ENCODE data around the gene PTPN23. TPM values are rescaled to one million over a fixed set of nuclear protein-coding genes. Genes with fewer than 3 reads are reported as not detected.

Gene PTPN23
- total and polyA plus RNA-seq, 12 donors = 9.2 to 23.4 (median 19.6) TPM

GRCh38 chr3:47405820-47406761, 25.3 kb downstream of the PTPN23 start:
- Histone ChIP-seq H3K4me3 (no peak overlapping the region), H3K9me3 (no peaks in the 10 kb centered on the region), H3K4me1 (peaks cover 5 to 22% (median 17%) of the 10 kb centered on the region in 9 donors), H3K27ac (peak overlapping the region; percentile 16 to 64 (median 44)), H3K36me3 (peaks cover 0 to 85% (median 33%) of the 10 kb centered on the region in 9 donors), H3K27me3 (no peaks in the 10 kb centered on the region)
- TF ChIP-seq CTCF (IDR thresholded peaks at IDR 0.05) = no peak
- DNase-seq = no peak
- 92 to 94% methylated on average over 29 to 30 of the region's 31 CpGs for WGBS, 2 donors
- no peak for ATAC-seq
- intact Hi-C loops (cut with DNase I) = no loop called here

GRCh38 chr3:47406762-47407149, 25.9 kb downstream of the PTPN23 start:
- H3K4me3 ChIP-seq = no peak overlapping the region
- H3K4me1 ChIP-seq = peaks cover 5 to 22% (median 17%) of the 10 kb centered on the region in 9 donors
- H3K36me3 ChIP-seq = peaks cover 0 to 85% (median 39%) of the 10 kb centered on the region in 9 donors
- 80 to 86% methylated on average over 9 of the region's 9 CpGs for WGBS, 2 donors
- ATAC-seq (no peak), DNase-seq (no peak)
- H3K27ac ChIP-seq = no peak overlapping the region
- H3K9me3 ChIP-seq = no peaks in the 10 kb centered on the region
- TF ChIP-seq CTCF (IDR thresholded peaks at IDR 0.05) = peak in 1 of 9 donors; percentile 9
- intact Hi-C loops (cut with DNase I) = no loop called here
- no peaks in the 10 kb centered on the region for H3K27me3 ChIP-seq

GRCh38 chr3:47407237-47407636, 26.4 kb downstream of the PTPN23 start:
- H3K4me3 ChIP-seq = no peak overlapping the region
- no peak for ATAC-seq
- H3K4me1 ChIP-seq = peaks cover 5 to 22% (median 17%) of the 10 kb centered on the region in 9 donors
- H3K27ac ChIP-seq = no peak overlapping the region
- intact Hi-C loops (cut with DNase I) = no loop called here
- TF ChIP-seq CTCF (IDR thresholded peaks at IDR 0.05) = no peak
- DNase-seq = no peak
- H3K9me3 ChIP-seq = no peaks in the 10 kb centered on the region
- peaks cover 0 to 85% (median 43%) of the 10 kb centered on the region in 9 donors for H3K36me3 ChIP-seq
- 90% methylated on average over 7 of the region's 7 CpGs for whole genome bisulfite sequencing, 2 donors
- H3K27me3 ChIP-seq = no peaks in the 10 kb centered on the region

GRCh38 chr3:47407896-47408838, 27.3 kb downstream of the PTPN23 start:
- ATAC-seq (no peak), DNase-seq (no peak)
- no peak overlapping the region for H3K27ac ChIP-seq
- WGBS, 2 donors = 88 to 93% methylated on average over 18 of the region's 18 CpGs
- no peaks in the 10 kb centered on the region for H3K9me3 ChIP-seq
- no peak for TF ChIP-seq CTCF (IDR thresholded peaks at IDR 0.05)
- H3K4me1 ChIP-seq = peaks cover 5 to 22% (median 17%) of the 10 kb centered on the region in 9 donors
- intact Hi-C loops (cut with DNase I) = no loop called here
- no peaks in the 10 kb centered on the region for H3K27me3 ChIP-seq
- peaks cover under 1 to 86% (median 51%) of the 10 kb centered on the region in 9 donors for H3K36me3 ChIP-seq
- no peak overlapping the region for H3K4me3 ChIP-seq
